ENCODE data around the gene DNAI1.

DNAI1 gene

GRCh38 chr9:34568774-34569173 is 110.2 kb downstream of the DNAI1 start:
- H3K4me3 ChIP-seq (ENCODE audit: low read depth, low read length, poor library complexity, severe bottlenecking) = no peak overlapping the region
- H3K4me2 ChIP-seq (ENCODE audit: low read length) = no peak overlapping the region
- H2AFZ ChIP-seq (ENCODE audit: low read length) = no peak overlapping the region
- no peaks in the 10 kb centered on the region for H3F3A ChIP-seq (ENCODE audit: insufficient read depth, low read length)
- H3K27ac ChIP-seq (ENCODE audit: low read depth, low read length, poor library complexity, severe bottlenecking) = no peak overlapping the region
- H3K79me2 ChIP-seq (ENCODE audit: insufficient read depth, low read length) = no peaks in the 10 kb centered on the region
- no peaks in the 10 kb centered on the region for H3K9me3 ChIP-seq (ENCODE audit: low read length)
- H3K9ac ChIP-seq (ENCODE audit: low read length) = no peak overlapping the region
- peaks cover 11% of the 10 kb centered on the region for H3K27me3 ChIP-seq (ENCODE audit: insufficient read depth, low read length)
- H4K20me1 ChIP-seq (ENCODE audit: insufficient read depth, low read length) = no peaks in the 10 kb centered on the region
- no peaks in the 10 kb centered on the region for H3K9me2 ChIP-seq (ENCODE audit: low read depth, low read length)
- no peaks in the 10 kb centered on the region for H3K36me3 ChIP-seq (ENCODE audit: insufficient read depth, low read length)
- TF ChIP-seq CTCF (IDR thresholded peaks at IDR 0.05; ENCODE audit: low read length) = no peak
- no peak for TF ChIP-seq EZH2 (IDR thresholded peaks at IDR 0.05; ENCODE audit: borderline replicate concordance, low read length)
- H3K4me1 ChIP-seq (ENCODE audit: insufficient read depth, low read length, severe bottlenecking) = no peaks in the 10 kb centered on the region

GRCh38 chr9:34570376-34570775 is 111.8 kb downstream of the DNAI1 start:
- Histone ChIP-seq H3K4me2 (ENCODE audit: low read length) (no peak overlapping the region), H3K27me3 (ENCODE audit: insufficient read depth, low read length) (peaks cover 11% of the 10 kb centered on the region), H3K9me3 (ENCODE audit: low read length) (no peaks in the 10 kb centered on the region), H3K27ac (ENCODE audit: low read depth, low read length, poor library complexity, severe bottlenecking) (no peak overlapping the region), H3K4me3 (ENCODE audit: low read depth, low read length, poor library complexity, severe bottlenecking) (no peak overlapping the region), H3F3A (ENCODE audit: insufficient read depth, low read length) (no peaks in the 10 kb centered on the region), H3K79me2 (ENCODE audit: insufficient read depth, low read length) (no peaks in the 10 kb centered on the region), H4K20me1 (ENCODE audit: insufficient read depth, low read length) (no peaks in the 10 kb centered on the region), H2AFZ (ENCODE audit: low read length) (no peak overlapping the region), H3K9me2 (ENCODE audit: low read depth, low read length) (no peaks in the 10 kb centered on the region), H3K9ac (ENCODE audit: low read length) (no peak overlapping the region), H3K36me3 (ENCODE audit: insufficient read depth, low read length) (no peaks in the 10 kb centered on the region), H3K4me1 (ENCODE audit: insufficient read depth, low read length, severe bottlenecking) (no peaks in the 10 kb centered on the region)
- no peak for TF ChIP-seq CTCF (IDR thresholded peaks at IDR 0.05; ENCODE audit: low read length)
- TF ChIP-seq EZH2 (IDR thresholded peaks at IDR 0.05; ENCODE audit: borderline replicate concordance, low read length) = no peak

All from OCI-LY1 (cell line).